Muscle of leg (tissue), 11 donors: ENCODE results near the gene ATL1. TPM values are rescaled to one million over a fixed set of nuclear protein-coding genes. Genes with fewer than 3 reads are reported as not detected.

Experiments
- DNase-seq: peaks from one replicate; pipeline ENCODE4 v3.0.0; 2013
- H3K27ac ChIP-seq: one replicate; pipeline ENCODE4 v1.5.1; 2013; ENCODE audit warnings: mild to moderate bottlenecking, low read length, control low read depth
- H3K27me3 ChIP-seq: one replicate; pipeline ENCODE4 v1.6.1; 2013; ENCODE audit warnings: low read length; ENCODE audit not compliant: control insufficient read depth, insufficient read depth
- H3K36me3 ChIP-seq: one replicate; pipeline ENCODE4 v1.6.1; 2013; ENCODE audit warnings: low read length; ENCODE audit not compliant: control insufficient read depth, insufficient read depth
- H3K4me1 ChIP-seq: one replicate; pipeline ENCODE4 v1.6.1; 2013; ENCODE audit warnings: low read length; ENCODE audit not compliant: control insufficient read depth, insufficient read depth
- H3K4me3 ChIP-seq: one replicate; pipeline ENCODE4 v1.5.1; 2013; ENCODE audit warnings: low read length, control low read depth
- H3K9me3 ChIP-seq: replicated peaks from 2 replicates; pipeline ENCODE4 v1.6.1; 2013; ENCODE audit warnings: low read depth, low read length; ENCODE audit not compliant: control insufficient read depth
- WGBS: methylation state at CpG from one replicate; pipeline ENCODE4 v1.1.5; 2013; ENCODE audit warnings: missing lambda C conversion rate; ENCODE audit not compliant: insufficient coverage; 5-methylcytosine and 5-hydroxymethylcytosine counted together
- polyA plus RNA-seq, 8 donors: library from polyadenylated mRNA; unstranded; fragments of 120-200 nt; gene quantifications; one replicate each; pipeline versions ENCODE4 v1.2.1 to v1.2.3, GENCODE V29; 2013; ENCODE audit warnings: inconsistent platforms in 1 of 8, low replicate concordance in 1 of 8; ENCODE audit not compliant: insufficient read length in 8 of 8, insufficient read depth in 1 of 8
- total RNA-seq: library from RNA; stranded (reverse); fragments of 120-200 nt; gene quantifications from one replicate; pipeline ENCODE4 v1.2.4, GENCODE V29; 2013

The ATL1 gene
- total and polyA plus RNA-seq, 9 donors = 3.5 to 9.8 (median 6.0) TPM

GRCh38 chr14:50524731-50525515 is 35.0 kb upstream of the ATL1 start:
- peaks cover 7% of the 10 kb centered on the region for H3K36me3 ChIP-seq
- no peak overlapping the region for H3K27ac ChIP-seq
- no peaks in the 10 kb centered on the region for H3K9me3 ChIP-seq
- no peak for DNase-seq
- 77% methylated on average over 4 of the region's 6 CpGs for WGBS
- H3K27me3 ChIP-seq = no peaks in the 10 kb centered on the region
- peaks cover 2% of the 10 kb centered on the region for H3K4me1 ChIP-seq
- H3K4me3 ChIP-seq = no peak overlapping the region

DNA sequence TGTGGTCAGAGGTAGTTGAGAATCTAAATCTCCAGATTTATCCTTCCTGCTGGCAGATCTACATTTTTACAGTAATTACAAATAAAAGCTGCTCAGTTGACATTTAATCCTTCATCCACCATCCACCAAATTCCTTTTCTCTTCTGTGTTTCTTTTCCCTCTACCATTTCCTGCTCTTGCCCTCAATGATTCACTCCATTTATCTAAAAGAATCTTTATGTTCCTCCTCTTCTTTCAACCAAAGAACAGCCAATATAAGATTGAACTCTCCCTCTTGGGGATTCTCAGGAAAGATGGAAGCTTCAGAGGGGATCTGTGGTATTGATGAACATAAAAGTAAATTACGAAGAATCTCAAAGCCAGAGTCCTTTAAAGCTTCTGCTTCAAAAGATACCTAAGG is 31.9 kb upstream of the ATL1 start:
- no peaks in the 10 kb centered on the region for H3K9me3 ChIP-seq
- no peak overlapping the region for H3K27ac ChIP-seq
- H3K4me3 ChIP-seq = no peak overlapping the region
- no peaks in the 10 kb centered on the region for H3K27me3 ChIP-seq
- DNase-seq = no peak
- H3K36me3 ChIP-seq = peaks cover 4% of the 10 kb centered on the region
- peaks cover 8% of the 10 kb centered on the region for H3K4me1 ChIP-seq
- WGBS = no CpG with 5 or more reads among the region's 1 CpG

DNA sequence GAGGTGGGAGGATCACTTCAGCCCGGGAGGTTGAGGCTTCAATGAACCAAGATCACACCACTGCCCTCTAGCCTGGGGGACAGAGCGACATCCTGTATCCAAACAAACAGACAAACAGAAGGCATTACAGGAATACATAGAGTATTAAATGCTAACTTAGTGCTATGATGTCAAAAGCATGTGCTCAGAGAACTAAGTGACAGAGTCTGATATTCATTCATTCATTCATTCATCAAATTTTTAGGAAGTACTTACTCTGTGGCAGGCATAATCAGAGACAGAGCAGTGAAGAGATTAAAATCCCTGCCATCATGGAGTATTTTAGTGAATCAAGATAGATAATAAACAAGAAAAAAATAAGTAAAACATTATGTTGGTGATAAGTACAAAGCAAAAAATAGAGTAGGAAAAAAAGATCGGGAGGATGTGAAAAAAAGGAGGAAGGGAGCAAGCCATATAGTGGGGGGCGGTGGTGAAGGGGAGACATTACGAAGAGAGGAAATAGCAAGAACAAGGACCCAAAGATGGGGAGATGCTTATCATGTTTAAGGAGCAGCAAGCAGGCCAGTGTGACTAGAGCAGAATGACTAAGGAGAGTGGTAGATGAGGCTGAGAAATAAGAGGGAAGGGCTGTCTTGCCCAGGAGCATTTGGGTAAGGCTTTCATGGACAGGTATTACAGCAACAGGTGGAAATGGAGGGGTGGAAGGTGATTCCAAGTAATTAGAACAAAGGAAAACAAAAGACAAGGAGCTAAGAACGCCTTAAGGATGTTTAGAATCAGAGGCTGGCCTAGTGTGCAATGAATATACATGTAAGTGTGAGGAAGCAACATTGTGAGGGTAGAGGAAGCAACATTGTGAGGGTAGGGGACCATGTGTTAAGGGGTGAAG is 30.4 kb upstream of the ATL1 start:
- Histone ChIP-seq H3K4me1 (peaks cover 9% of the 10 kb centered on the region), H3K36me3 (peaks cover 4% of the 10 kb centered on the region), H3K27ac (no peak overlapping the region), H3K9me3 (no peaks in the 10 kb centered on the region), H3K27me3 (no peaks in the 10 kb centered on the region), H3K4me3 (no peak overlapping the region)
- DNase-seq = no peak
- WGBS = 76% methylated on average over 4 of the region's 6 CpGs

- DNase-seq = no peak
- no CpG with 5 or more reads among the region's 1 CpG for WGBS
- H3K4me1 ChIP-seq = peaks cover 9% of the 10 kb centered on the region
- H3K36me3 ChIP-seq = peaks cover 2% of the 10 kb centered on the region
- H3K4me3 ChIP-seq = no peak overlapping the region
- H3K9me3 ChIP-seq = no peaks in the 10 kb centered on the region
- H3K27me3 ChIP-seq = no peaks in the 10 kb centered on the region
- H3K27ac ChIP-seq = no peak overlapping the region
Observed at GRCh38 chr14:50530358-50530757, 29.6 kb upstream of the ATL1 start.

- peaks cover 2% of the 10 kb centered on the region for H3K36me3 ChIP-seq
- peaks cover 9% of the 10 kb centered on the region for H3K4me1 ChIP-seq
- no peaks in the 10 kb centered on the region for H3K27me3 ChIP-seq
- no CpG with 5 or more reads among the region's 8 CpGs for WGBS
- H3K4me3 ChIP-seq = peak overlapping the region; percentile 90
- DNase-seq = peak; percentile 13
- H3K27ac ChIP-seq = no peak overlapping the region
- H3K9me3 ChIP-seq = no peaks in the 10 kb centered on the region
Observed at GRCh38 chr14:50530794-50531365, 29.1 kb upstream of the ATL1 start.

DNA sequence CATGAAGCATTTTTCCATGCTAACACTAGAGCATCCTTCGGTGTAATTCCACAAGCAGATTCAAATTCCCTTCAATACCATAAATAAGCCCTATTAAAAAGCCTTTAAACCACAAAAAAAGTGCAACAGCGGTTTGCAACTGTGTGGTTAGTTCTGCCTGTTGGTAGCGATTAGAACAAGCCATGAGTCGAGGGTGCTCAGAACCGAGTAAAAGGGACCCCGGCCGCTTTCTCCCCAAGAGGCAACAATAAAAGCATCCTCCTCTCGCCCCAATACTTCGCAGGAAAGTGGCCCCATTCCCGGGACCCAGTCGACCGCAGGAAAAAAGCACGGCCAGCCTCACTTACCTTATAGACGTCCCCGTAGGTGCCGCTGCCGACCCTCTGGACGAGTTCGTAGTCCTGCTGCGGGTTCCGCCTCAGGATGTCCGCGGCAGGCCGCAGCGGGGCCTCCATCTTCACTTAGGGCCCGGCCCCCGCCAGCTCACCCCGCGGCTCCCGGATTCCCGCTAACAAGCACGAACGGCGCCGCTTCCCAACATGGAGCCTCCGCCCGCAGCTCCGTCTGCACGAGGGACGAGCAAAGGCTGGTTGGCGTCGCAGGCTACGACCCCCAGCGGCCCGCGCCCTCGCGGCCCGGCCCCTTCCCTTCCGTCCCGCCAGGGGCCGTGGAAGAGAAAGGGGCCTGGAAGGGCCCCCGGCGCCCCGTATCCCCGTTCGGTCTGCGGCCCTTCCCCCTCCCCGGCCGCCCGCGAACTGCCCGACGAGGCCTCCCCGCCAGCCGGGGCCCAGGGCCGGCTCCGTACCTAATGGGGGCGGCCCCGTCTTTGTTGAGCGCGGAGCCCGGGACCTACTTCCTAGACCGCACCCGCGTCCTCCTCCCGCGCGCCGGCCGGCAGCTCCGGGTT is 28.1 kb upstream of the ATL1 start:
- Histone ChIP-seq H3K27ac (peak overlapping the region; percentile 95), H3K27me3 (no peaks in the 10 kb centered on the region), H3K9me3 (no peaks in the 10 kb centered on the region), H3K36me3 (peaks cover 2% of the 10 kb centered on the region), H3K4me1 (peaks cover 9% of the 10 kb centered on the region), H3K4me3 (peak overlapping the region; percentile 90)
- peak; percentile 71 for DNase-seq
- under 1% methylated on average over 78 of the region's 82 CpGs for WGBS

- Histone ChIP-seq H3K4me3 (peak within 1 kb of the TSS; percentile 90), H3K27ac (peak within 1 kb of the TSS; percentile 95), H3K27me3 (no peaks in the 10 kb centered on the region), H3K9me3 (no peaks in the 10 kb centered on the region), H3K4me1 (peaks cover 9% of the 10 kb centered on the region), H3K36me3 (peaks cover 2% of the 10 kb centered on the region)
- WGBS = under 1% methylated on average over 57 of the region's 60 CpGs
- DNase-seq = peak; percentile 96
Observed at GRCh38 chr14:50532502-50533240, 27.3 kb upstream of the ATL1 start, which contains the start of gene MAP4K5. Gene MAP4K5 (minus strand): TSS chr14:50532569. CDS start chr14:50532049, 520 bp downstream.

DNA sequence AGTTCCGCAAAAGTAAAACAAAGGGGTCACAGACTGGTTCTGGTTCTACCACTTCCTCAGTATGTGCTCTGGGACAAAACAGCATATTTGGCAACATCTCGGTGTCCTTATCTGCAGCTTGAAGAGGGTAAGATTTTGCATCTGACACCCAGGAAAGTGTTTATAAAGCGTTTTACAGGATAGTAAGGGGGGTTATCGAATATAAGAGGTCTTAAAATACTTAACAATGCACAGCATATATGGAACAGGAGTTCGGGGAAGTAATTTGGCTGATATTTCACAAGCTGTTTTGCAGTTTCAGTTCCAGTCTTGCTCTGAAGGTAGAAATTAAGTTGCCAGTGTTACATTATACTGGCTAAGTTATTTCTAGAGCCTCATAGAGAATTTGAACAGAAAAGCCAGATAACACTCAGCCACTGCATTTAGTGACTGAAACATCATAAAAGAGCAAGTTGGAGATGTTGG is 26.7 kb upstream of the ATL1 start:
- H3K27me3 ChIP-seq = no peaks in the 10 kb centered on the region
- peaks cover 2% of the 10 kb centered on the region for H3K36me3 ChIP-seq
- peak overlapping the region; percentile 42 for H3K4me3 ChIP-seq
- no peaks in the 10 kb centered on the region for H3K9me3 ChIP-seq
- WGBS = no CpG with 5 or more reads among the region's 5 CpGs
- peaks cover 9% of the 10 kb centered on the region for H3K4me1 ChIP-seq
- DNase-seq = peak; percentile 27
- H3K27ac ChIP-seq = no peak overlapping the region

GRCh38 chr14:50533806-50534205 is 26.1 kb upstream of the ATL1 start:
- no peak overlapping the region for H3K27ac ChIP-seq
- H3K4me3 ChIP-seq = no peak overlapping the region
- H3K4me1 ChIP-seq = peaks cover 9% of the 10 kb centered on the region
- H3K27me3 ChIP-seq = no peaks in the 10 kb centered on the region
- DNase-seq = peak; percentile 62
- H3K9me3 ChIP-seq = no peaks in the 10 kb centered on the region
- no peaks in the 10 kb centered on the region for H3K36me3 ChIP-seq
- no CpG with 5 or more reads among the region's 3 CpGs for WGBS
